ENCODE results near the gene CTAGE4.
"Not testable (repeated sequence)": the region's sequence is repeated elsewhere in the genome, so short reads cannot be mapped to it uniquely, and the experiment has no call there.

CTAGE4 gene

GRCh38 chr7:144218581-144218980 is 35.3 kb downstream of the CTAGE4 start:
- DNase-seq (ENCODE audit: low spot score): not testable (repeated sequence)

- DNase-seq (ENCODE audit: low spot score): not testable (repeated sequence)
Measured at GRCh38 chr7:144219149-144219548, 35.9 kb downstream of the CTAGE4 start.

DNA sequence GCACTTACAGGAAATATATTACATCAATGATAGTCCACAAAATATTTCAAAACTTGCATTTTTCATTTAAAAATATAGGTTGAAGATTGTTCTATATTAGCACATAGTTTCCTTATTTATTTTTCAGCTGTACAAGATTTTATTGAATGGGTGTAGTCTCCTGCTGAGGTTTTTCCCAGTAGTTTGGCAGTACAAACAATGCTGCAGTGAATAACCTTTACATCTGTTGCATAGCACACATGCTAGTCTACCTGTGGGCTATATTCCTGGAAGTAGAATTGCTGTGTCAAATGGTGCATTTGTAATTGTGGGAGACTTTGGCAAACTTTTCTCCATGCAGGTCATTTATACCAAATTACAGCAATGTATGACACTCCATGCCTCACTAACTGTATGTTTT is 37.3 kb downstream of the CTAGE4 start:
- not testable (repeated sequence) for DNase-seq (ENCODE audit: low spot score)

GRCh38 chr7:144223675-144224074 is 40.4 kb downstream of the CTAGE4 start:
- DNase-seq (ENCODE audit: low spot score): not testable (repeated sequence)

GRCh38 chr7:144226866-144227265 is 43.6 kb downstream of the CTAGE4 start:
- not testable (repeated sequence) for DNase-seq (ENCODE audit: low spot score)

GRCh38 chr7:144228810-144229209 is 45.5 kb downstream of the CTAGE4 start:
- DNase-seq (ENCODE audit: low spot score): not testable (repeated sequence)

GRCh38 chr7:144231027-144231426 is 47.8 kb downstream of the CTAGE4 start:
- not testable (repeated sequence) for DNase-seq (ENCODE audit: low spot score)

- DNase-seq (ENCODE audit: low spot score): not testable (repeated sequence)
Measured at GRCh38 chr7:144233039-144233438, 49.8 kb downstream of the CTAGE4 start.
